ENCODE measurements around the gene TCEA2.

GRCh38 chr20:64109831-64110391 is 46.9 kb downstream of the TCEA2 start:
- TF ChIP-seq FOXA1 (IDR thresholded peaks at IDR 0.05), result no peak
- TF ChIP-seq ARNT (IDR thresholded peaks at IDR 0.05), result no peak
- TF ChIP-seq FOXM1 (IDR thresholded peaks at IDR 0.05; ENCODE audit: borderline replicate concordance), result no peak
- TF ChIP-seq ELF4 (IDR thresholded peaks at IDR 0.05), result no peak

Measured in HEK293T (cell line).